Peyer's patch (tissue), 4 donors: ENCODE measurements around the gene PLAC8.

Experiments
- POLR2A ChIP-seq, 2 donors: fragments of 450-650 bp; IDR thresholded peaks; one replicate each; pipeline ENCODE4 v1.5.1; 2017; ENCODE audit warnings: antibody characterized with exemption in 2 of 2, mild to moderate bottlenecking in 2 of 2, moderate library complexity in 2 of 2
- TF ChIP-seq, protein P1 (sequence below), 6 experiments: fragments of 450-650 bp in 4 of 6; fragments of 200-600 bp in 2 of 6; sonication (generic) in 1 of 6; IDR thresholded peaks; one replicate each; pipeline ENCODE4 v1.5.1; 2017 to 2019; ENCODE audit warnings: antibody characterized with exemption in 6 of 6, mild to moderate bottlenecking in 3 of 6, moderate library complexity in 1 of 6

GRCh38 chr4:83151651-83152050, 37.1 kb upstream of the PLAC8 start:
- TF ChIP-seq, protein P1, sequence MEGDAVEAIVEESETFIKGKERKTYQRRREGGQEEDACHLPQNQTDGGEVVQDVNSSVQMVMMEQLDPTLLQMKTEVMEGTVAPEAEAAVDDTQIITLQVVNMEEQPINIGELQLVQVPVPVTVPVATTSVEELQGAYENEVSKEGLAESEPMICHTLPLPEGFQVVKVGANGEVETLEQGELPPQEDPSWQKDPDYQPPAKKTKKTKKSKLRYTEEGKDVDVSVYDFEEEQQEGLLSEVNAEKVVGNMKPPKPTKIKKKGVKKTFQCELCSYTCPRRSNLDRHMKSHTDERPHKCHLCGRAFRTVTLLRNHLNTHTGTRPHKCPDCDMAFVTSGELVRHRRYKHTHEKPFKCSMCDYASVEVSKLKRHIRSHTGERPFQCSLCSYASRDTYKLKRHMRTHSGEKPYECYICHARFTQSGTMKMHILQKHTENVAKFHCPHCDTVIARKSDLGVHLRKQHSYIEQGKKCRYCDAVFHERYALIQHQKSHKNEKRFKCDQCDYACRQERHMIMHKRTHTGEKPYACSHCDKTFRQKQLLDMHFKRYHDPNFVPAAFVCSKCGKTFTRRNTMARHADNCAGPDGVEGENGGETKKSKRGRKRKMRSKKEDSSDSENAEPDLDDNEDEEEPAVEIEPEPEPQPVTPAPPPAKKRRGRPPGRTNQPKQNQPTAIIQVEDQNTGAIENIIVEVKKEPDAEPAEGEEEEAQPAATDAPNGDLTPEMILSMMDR (IDR thresholded peaks at IDR 0.05) = no peak
- TF ChIP-seq POLR2A (IDR thresholded peaks at IDR 0.05) = no peak
